VCaP (cell line): ENCODE results near the gene PCDHB7.
"Not testable (repeated sequence)": the region's sequence is repeated elsewhere in the genome, so short reads cannot be mapped to it uniquely, and the experiment has no call there.

Experiments
- H3K27ac ChIP-seq: fragments of 450-650 bp; 2 replicates; pipeline ENCODE4 v1.5.1; 2017
- CTCF ChIP-seq: fragments of 450-650 bp; conservative IDR thresholded peaks from 2 replicates; pipeline ENCODE4 v1.5.1; 2017; ENCODE audit warnings: mild to moderate bottlenecking, moderate library complexity

PCDHB7 gene

GRCh38 chr5:141172381-141173204 is at the start of gene PCDHB7:
TSS of gene PCDHB7 (plus strand) at chr5:141172644. CDS start at chr5:141172836, 192 bp downstream.
- peak; percentile 80 for TF ChIP-seq CTCF
- no peak within 1 kb of the TSS for H3K27ac ChIP-seq

GRCh38 chr5:141123396-141124135 is 48.9 kb upstream of the PCDHB7 start:
- H3K27ac ChIP-seq: not testable (repeated sequence)

GRCh38 chr5:141127305-141127704 is 45.1 kb upstream of the PCDHB7 start:
- H3K27ac ChIP-seq: peak overlapping the region; percentile 27
- TF ChIP-seq CTCF: no peak

- peak; percentile 79 for TF ChIP-seq CTCF
- H3K27ac ChIP-seq: peak within 1 kb of the TSS; percentile 46; the same call in 1 of the 2 replicates
Observed at GRCh38 chr5:141135030-141135717, 37.3 kb upstream of the PCDHB7 start, which contains the start of gene PCDHB5. TSS of gene PCDHB5 (plus strand) at chr5:141135206. CDS start at chr5:141135435, 229 bp downstream.

- peak overlapping the region; percentile 46; the same call in 1 of the 2 replicates for H3K27ac ChIP-seq
- no peak for TF ChIP-seq CTCF
Observed at GRCh38 chr5:141135718-141136266, 36.7 kb upstream of the PCDHB7 start.

GRCh38 chr5:141137346-141137745 is 35.1 kb upstream of the PCDHB7 start:
- not testable (repeated sequence) for H3K27ac ChIP-seq

- no peak for TF ChIP-seq CTCF
- peak within 1 kb of the TSS; percentile 8; the same call in 1 of the 2 replicates for H3K27ac ChIP-seq
Observed at GRCh38 chr5:141149812-141150211, 22.6 kb upstream of the PCDHB7 start, which contains the start of gene PCDHB6. TSS of gene PCDHB6 (plus strand) at chr5:141150057. CDS start at chr5:141150258, 201 bp downstream.
